ENCODE results near the gene GIT1. TPM values are rescaled to one million over a fixed set of nuclear protein-coding genes. Genes with fewer than 3 reads are reported as not detected.

Gene GIT1
- total RNA-seq, 1 donor from 2014 or later: 53.1 TPM

DNA sequence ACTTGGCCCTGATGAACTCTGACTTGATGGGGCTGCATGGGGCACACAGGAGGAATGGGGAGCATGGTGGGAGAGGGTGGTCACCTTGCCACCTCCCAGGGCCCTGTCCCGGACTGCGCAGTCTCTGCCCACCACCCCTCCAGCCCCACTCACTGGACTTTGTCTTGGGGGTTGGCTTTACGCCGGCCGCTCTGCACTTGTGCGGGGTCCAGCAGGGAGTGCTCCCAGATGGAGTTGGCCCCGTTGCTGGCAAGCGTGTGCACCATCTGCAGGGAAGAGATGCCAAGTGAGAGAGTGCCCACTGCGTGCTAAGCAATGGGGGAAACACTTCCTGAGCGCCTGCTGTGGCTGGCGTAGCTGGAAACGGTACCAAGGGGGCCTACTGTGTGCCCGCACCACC lies 6.7 kb downstream of the GIT1 start:
- intact Hi-C loops (cut with DNase I): no loop called here
- TF ChIP-seq, protein P1, sequence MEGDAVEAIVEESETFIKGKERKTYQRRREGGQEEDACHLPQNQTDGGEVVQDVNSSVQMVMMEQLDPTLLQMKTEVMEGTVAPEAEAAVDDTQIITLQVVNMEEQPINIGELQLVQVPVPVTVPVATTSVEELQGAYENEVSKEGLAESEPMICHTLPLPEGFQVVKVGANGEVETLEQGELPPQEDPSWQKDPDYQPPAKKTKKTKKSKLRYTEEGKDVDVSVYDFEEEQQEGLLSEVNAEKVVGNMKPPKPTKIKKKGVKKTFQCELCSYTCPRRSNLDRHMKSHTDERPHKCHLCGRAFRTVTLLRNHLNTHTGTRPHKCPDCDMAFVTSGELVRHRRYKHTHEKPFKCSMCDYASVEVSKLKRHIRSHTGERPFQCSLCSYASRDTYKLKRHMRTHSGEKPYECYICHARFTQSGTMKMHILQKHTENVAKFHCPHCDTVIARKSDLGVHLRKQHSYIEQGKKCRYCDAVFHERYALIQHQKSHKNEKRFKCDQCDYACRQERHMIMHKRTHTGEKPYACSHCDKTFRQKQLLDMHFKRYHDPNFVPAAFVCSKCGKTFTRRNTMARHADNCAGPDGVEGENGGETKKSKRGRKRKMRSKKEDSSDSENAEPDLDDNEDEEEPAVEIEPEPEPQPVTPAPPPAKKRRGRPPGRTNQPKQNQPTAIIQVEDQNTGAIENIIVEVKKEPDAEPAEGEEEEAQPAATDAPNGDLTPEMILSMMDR (IDR thresholded peaks at IDR 0.05): no peak

DNA sequence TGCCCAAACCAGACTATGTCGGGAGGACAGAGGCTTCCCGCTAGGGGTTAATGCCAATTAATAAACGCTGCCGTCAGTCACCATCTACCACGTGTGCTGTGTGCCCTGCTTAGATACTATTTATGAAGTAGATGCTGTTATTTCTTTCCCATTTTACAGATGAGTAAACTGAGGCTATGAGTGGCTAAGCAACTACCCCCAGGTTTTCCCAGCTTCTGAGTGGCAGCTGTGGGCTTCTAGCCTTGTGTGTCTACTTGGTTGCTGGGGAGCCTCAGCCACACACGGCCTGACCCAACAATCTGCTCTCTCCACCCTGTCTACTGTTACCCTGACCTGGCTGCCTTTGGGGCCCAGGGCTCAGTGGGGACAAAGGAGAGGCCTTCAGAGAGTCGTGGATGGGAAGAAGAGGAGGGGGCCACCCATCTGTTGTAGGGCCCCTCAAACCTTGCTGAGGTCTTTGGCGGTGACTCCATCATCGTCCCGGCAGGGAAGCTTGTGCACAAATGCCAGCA lies 7.1 kb downstream of the GIT1 start:
- TF ChIP-seq, protein P1 (IDR thresholded peaks at IDR 0.05): no peak
- Histone ChIP-seq H3K4me3 (no peak overlapping the region), H3K27ac (no peak overlapping the region), H3K9me3 (no peaks in the 10 kb centered on the region), H3K4me1 (peaks cover 46% of the 10 kb centered on the region), H3K27me3 (ENCODE audit: low read depth) (no peaks in the 10 kb centered on the region), H3K36me3 (peaks cover 52% of the 10 kb centered on the region)
- DNase-seq (no peak), ATAC-seq (no peak)
- intact Hi-C loops (cut with DNase I): no loop called here

More for the DNA sequence above, 6.7 kb downstream of the GIT1 start:
- peaks cover 47% of the 10 kb centered on the region for H3K36me3 ChIP-seq
- H3K27me3 ChIP-seq (ENCODE audit: low read depth): no peaks in the 10 kb centered on the region
- H3K4me1 ChIP-seq: peaks cover 51% of the 10 kb centered on the region
- ATAC-seq (no peak), DNase-seq (no peak)
- H3K9me3 ChIP-seq: no peaks in the 10 kb centered on the region
- H3K27ac ChIP-seq: no peak overlapping the region
- no peak overlapping the region for H3K4me3 ChIP-seq

DNA sequence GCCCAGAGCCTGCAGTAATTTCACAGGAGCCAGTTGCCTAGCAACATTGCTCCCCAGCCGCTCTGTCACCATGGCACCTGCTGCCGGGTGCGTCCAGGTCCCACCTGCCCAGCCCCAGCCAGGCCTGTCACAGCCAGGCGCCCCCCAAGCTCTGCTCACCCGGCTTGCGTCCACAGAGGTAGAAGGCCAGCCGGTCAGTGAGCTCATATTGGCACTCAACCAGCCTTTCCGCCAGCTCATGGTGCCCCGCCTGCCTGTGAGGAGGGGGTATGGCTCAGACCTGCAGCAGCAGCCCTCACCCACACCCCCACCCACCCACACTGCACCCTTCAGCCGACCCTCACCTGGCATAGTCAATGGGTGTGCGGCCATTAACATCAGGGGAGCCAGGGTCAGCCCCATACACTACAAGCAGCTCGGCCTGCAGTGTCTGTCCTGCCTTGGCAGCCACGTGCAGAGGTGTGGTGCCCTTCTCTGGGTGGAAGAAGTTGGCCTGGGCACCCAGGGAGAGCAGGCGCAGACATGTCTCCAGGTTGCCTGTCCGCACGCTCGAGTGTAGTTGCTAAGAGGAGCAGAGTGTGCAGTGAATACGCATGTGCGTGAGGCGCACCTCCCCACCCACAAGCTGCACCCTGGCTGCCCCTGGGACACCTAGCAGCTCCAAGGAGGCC lies 7.7 kb downstream of the GIT1 start:
- DNase-seq (peak; percentile 47), ATAC-seq (no peak)
- Histone ChIP-seq H3K4me1 (peaks cover 41% of the 10 kb centered on the region), H3K27me3 (ENCODE audit: low read depth) (no peaks in the 10 kb centered on the region), H3K9me3 (no peaks in the 10 kb centered on the region), H3K4me3 (no peak overlapping the region), H3K27ac (no peak overlapping the region), H3K36me3 (peaks cover 58% of the 10 kb centered on the region)
- TF ChIP-seq, protein P1 (IDR thresholded peaks at IDR 0.05): no peak
- intact Hi-C loops (cut with DNase I): no loop called here

DNA sequence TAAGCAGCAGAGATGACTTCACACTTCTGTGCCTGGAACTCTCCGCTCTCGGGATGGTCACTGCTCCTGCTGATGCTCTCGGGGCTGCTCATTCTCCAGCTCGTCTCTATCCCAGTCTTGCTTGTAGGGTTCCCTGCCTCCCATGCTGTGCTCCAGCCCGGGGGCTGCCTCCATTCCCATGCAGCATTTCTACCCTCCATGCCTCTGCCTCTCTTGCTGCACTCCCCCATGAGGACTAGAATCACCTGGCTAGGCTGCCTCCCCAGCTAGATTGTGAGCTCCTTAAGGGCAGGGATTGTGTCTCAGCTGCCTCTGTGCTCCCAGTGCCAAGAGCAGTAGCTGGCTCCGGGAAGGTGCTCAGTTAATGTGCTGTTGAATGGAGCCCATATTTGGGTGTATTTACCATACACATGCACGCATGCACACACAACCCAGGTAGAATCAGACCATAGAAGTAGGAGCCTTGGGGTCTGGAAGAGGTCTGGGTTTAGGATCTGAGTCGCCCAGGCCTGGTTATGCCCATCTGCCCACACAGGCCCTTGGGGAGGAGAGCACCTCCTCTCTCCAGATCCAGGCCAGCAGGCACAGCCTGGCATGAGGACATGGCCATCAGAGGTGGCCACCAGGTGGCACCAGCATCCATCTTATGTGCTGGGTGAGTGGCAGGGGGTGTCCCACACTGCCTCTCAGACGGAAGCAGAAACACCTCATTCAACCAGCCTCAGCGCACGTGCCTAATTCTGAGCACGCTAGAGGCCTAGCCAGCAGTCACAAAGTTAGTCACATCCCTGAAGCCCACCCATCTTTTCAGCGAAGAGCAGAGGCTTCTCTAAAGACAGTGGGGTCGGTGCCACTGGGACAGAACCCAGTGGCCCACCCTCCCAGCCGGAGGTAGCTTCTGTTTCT lies 9.3 kb downstream of the GIT1 start:
- Histone ChIP-seq H3K27ac (no peak overlapping the region), H3K4me3 (no peak overlapping the region), H3K4me1 (peaks cover 25% of the 10 kb centered on the region), H3K36me3 (peaks cover 74% of the 10 kb centered on the region), H3K27me3 (ENCODE audit: low read depth) (no peaks in the 10 kb centered on the region), H3K9me3 (no peaks in the 10 kb centered on the region)
- DNase-seq (peak; percentile 90), ATAC-seq (peak; percentile 89 to 91)
- TF ChIP-seq, protein P1 (IDR thresholded peaks at IDR 0.05): peak; percentile 96
- intact Hi-C loops (cut with DNase I): no loop called here

DNA sequence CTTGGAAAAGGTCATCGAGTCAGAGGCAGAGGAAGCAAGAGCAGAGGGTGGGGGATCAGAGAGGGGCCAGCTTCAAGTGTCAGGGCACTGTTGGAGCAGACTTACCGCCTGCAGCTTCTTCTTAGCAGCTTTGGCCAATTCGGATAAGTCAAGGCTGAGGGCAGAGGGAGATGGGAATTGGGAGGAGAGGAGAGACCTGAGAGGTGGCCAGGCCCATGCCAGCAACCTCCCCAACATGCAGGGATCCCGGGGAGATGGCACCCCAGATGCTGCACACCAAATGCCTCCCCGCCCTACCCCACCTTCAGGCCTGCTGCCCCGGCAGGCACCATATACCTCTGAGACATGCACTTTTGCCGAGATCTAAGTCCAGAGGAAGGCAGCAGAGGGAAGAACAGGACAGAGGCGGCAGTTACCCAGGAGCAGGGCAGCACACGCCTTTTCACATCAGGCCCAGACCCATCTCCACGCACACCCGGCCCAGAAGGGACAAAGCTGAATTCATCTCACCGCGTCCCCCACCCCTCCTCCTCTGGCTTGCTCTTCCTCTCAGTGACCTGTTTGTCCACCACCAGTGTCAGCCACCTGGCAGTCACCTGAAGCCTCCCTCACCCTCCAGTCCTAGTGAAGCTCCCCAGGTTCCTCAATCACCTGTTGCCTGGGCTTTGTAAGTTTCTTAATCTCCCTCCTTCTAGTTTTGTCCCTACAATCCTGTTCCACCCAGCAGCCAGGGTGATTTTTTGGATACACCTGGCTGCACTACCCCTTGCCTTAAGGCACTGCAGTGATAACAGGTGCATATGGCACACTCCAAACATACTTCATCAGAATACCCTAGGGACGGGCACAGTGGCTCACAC lies 10.6 kb downstream of the GIT1 start:
- ATAC-seq: no peak
- H3K27ac ChIP-seq: no peak overlapping the region
- no peak for DNase-seq

More for the DNA sequence above, 10.6 kb downstream of the GIT1 start:
- H3K4me3 ChIP-seq: no peak overlapping the region
- H3K27me3 ChIP-seq (ENCODE audit: low read depth): no peaks in the 10 kb centered on the region
- TF ChIP-seq, protein P1 (IDR thresholded peaks at IDR 0.05): no peak
- peaks cover 12% of the 10 kb centered on the region for H3K4me1 ChIP-seq
- no peaks in the 10 kb centered on the region for H3K9me3 ChIP-seq
- H3K36me3 ChIP-seq: peaks cover 86% of the 10 kb centered on the region
- intact Hi-C loops (cut with DNase I): no loop called here

Measured in lower lobe of right lung (tissue), 2 donors.